ENCODE data around the gene ZFP42.
"Not testable (repeated sequence)": the region's sequence is repeated elsewhere in the genome, so short reads cannot be mapped to it uniquely, and the experiment has no call there.

The ZFP42 gene

GRCh38 chr4:188023682-188024081 lies 28.1 kb downstream of the ZFP42 start:
- H3K9ac ChIP-seq (ENCODE audit: low read length), result no peak overlapping the region
- H3K27me3 ChIP-seq (ENCODE audit: control insufficient read depth in 1 of 2, insufficient read depth in 2 of 2, low read length in 2 of 2), result no peaks in the 10 kb centered on the region
- no peaks in the 10 kb centered on the region for H3K4me1 ChIP-seq (ENCODE audit: insufficient read depth, low read length)
- no peaks in the 10 kb centered on the region for H3K9me3 ChIP-seq (ENCODE audit: low read length)
- no peaks in the 10 kb centered on the region for H3K36me3 ChIP-seq (ENCODE audit: insufficient read depth, low read length)
- no peak overlapping the region for H3K4me3 ChIP-seq (ENCODE audit: low read depth in 1 of 2, low read length in 2 of 2)
- H3K27ac ChIP-seq (ENCODE audit: low read depth, low read length), result no peak overlapping the region

- H3K36me3 ChIP-seq (ENCODE audit: insufficient read depth, low read length), result no peaks in the 10 kb centered on the region
- no peak overlapping the region for H3K9ac ChIP-seq (ENCODE audit: low read length)
- no peak overlapping the region for H3K4me3 ChIP-seq (ENCODE audit: low read depth in 1 of 2, low read length in 2 of 2)
- H3K27ac ChIP-seq (ENCODE audit: low read depth, low read length), result no peak overlapping the region
- no peaks in the 10 kb centered on the region for H3K9me3 ChIP-seq (ENCODE audit: low read length)
- no peaks in the 10 kb centered on the region for H3K4me1 ChIP-seq (ENCODE audit: insufficient read depth, low read length)
- no peaks in the 10 kb centered on the region for H3K27me3 ChIP-seq (ENCODE audit: control insufficient read depth in 1 of 2, insufficient read depth in 2 of 2, low read length in 2 of 2)
Measured at GRCh38 chr4:188025476-188025875, 29.9 kb downstream of the ZFP42 start.

- Histone ChIP-seq H3K36me3 (ENCODE audit: insufficient read depth, low read length) (no peaks in the 10 kb centered on the region), H3K27me3 (ENCODE audit: control insufficient read depth in 1 of 2, insufficient read depth in 2 of 2, low read length in 2 of 2) (no peaks in the 10 kb centered on the region), H3K4me3 (ENCODE audit: low read depth in 1 of 2, low read length in 2 of 2) (no peak overlapping the region), H3K4me1 (ENCODE audit: insufficient read depth, low read length) (no peaks in the 10 kb centered on the region), H3K9ac (ENCODE audit: low read length) (no peak overlapping the region), H3K27ac (ENCODE audit: low read depth, low read length) (no peak overlapping the region), H3K9me3 (ENCODE audit: low read length) (no peaks in the 10 kb centered on the region)
Measured at GRCh38 chr4:188029114-188029513, 33.5 kb downstream of the ZFP42 start.

- Histone ChIP-seq H3K4me1 (ENCODE audit: insufficient read depth, low read length) (no peaks in the 10 kb centered on the region), H3K27me3 (ENCODE audit: control insufficient read depth in 1 of 2, insufficient read depth in 2 of 2, low read length in 2 of 2) (no peaks in the 10 kb centered on the region), H3K9ac (ENCODE audit: low read length) (no peak overlapping the region), H3K4me3 (ENCODE audit: low read depth in 1 of 2, low read length in 2 of 2) (no peak overlapping the region), H3K9me3 (ENCODE audit: low read length) (no peaks in the 10 kb centered on the region), H3K36me3 (ENCODE audit: insufficient read depth, low read length) (no peaks in the 10 kb centered on the region), H3K27ac (ENCODE audit: low read depth, low read length) (no peak overlapping the region)
Measured at GRCh38 chr4:188030401-188030800, 34.8 kb downstream of the ZFP42 start.

GRCh38 chr4:188031751-188032150 lies 36.2 kb downstream of the ZFP42 start:
- no peak overlapping the region for H3K27ac ChIP-seq (ENCODE audit: low read depth, low read length)
- H3K36me3 ChIP-seq (ENCODE audit: insufficient read depth, low read length), result no peaks in the 10 kb centered on the region
- no peak overlapping the region for H3K4me3 ChIP-seq (ENCODE audit: low read depth in 1 of 2, low read length in 2 of 2)
- H3K4me1 ChIP-seq (ENCODE audit: insufficient read depth, low read length), result no peaks in the 10 kb centered on the region
- no peaks in the 10 kb centered on the region for H3K9me3 ChIP-seq (ENCODE audit: low read length)
- no peak overlapping the region for H3K9ac ChIP-seq (ENCODE audit: low read length)
- no peaks in the 10 kb centered on the region for H3K27me3 ChIP-seq (ENCODE audit: control insufficient read depth in 1 of 2, insufficient read depth in 2 of 2, low read length in 2 of 2)

- no peaks in the 10 kb centered on the region for H3K4me1 ChIP-seq (ENCODE audit: insufficient read depth, low read length)
- no peak overlapping the region for H3K9ac ChIP-seq (ENCODE audit: low read length)
- H3K36me3 ChIP-seq (ENCODE audit: insufficient read depth, low read length), result no peaks in the 10 kb centered on the region
- H3K9me3 ChIP-seq (ENCODE audit: low read length), result no peaks in the 10 kb centered on the region
- H3K4me3 ChIP-seq (ENCODE audit: low read depth in 1 of 2, low read length in 2 of 2), result no peak overlapping the region
- H3K27ac ChIP-seq (ENCODE audit: low read depth, low read length), result no peak overlapping the region
- no peaks in the 10 kb centered on the region for H3K27me3 ChIP-seq (ENCODE audit: control insufficient read depth in 1 of 2, insufficient read depth in 2 of 2, low read length in 2 of 2)
Measured at GRCh38 chr4:188032170-188032569, 36.6 kb downstream of the ZFP42 start.

- Histone ChIP-seq H3K9ac (ENCODE audit: low read length) (no peak overlapping the region), H3K9me3 (ENCODE audit: low read length) (no peaks in the 10 kb centered on the region), H3K4me1 (ENCODE audit: insufficient read depth, low read length) (no peaks in the 10 kb centered on the region), H3K27me3 (ENCODE audit: control insufficient read depth in 1 of 2, insufficient read depth in 2 of 2, low read length in 2 of 2) (no peaks in the 10 kb centered on the region), H3K36me3 (ENCODE audit: insufficient read depth, low read length) (no peaks in the 10 kb centered on the region), H3K4me3 (ENCODE audit: low read depth in 1 of 2, low read length in 2 of 2) (no peak overlapping the region), H3K27ac (ENCODE audit: low read depth, low read length) (no peak overlapping the region)
Measured at GRCh38 chr4:188032583-188032982, 37.0 kb downstream of the ZFP42 start.

GRCh38 chr4:188037003-188037713 lies 41.6 kb downstream of the ZFP42 start:
- Histone ChIP-seq H3K4me3 (ENCODE audit: low read depth in 1 of 2, low read length in 2 of 2) (no peak overlapping the region), H3K9me3 (ENCODE audit: low read length) (no peaks in the 10 kb centered on the region), H3K36me3 (ENCODE audit: insufficient read depth, low read length) (no peaks in the 10 kb centered on the region), H3K27ac (ENCODE audit: low read depth, low read length) (no peak overlapping the region), H3K4me1 (ENCODE audit: insufficient read depth, low read length) (no peaks in the 10 kb centered on the region), H3K9ac (ENCODE audit: low read length) (no peak overlapping the region), H3K27me3 (ENCODE audit: control insufficient read depth in 1 of 2, insufficient read depth in 2 of 2, low read length in 2 of 2) (no peaks in the 10 kb centered on the region)

GRCh38 chr4:188041721-188042120 lies 46.1 kb downstream of the ZFP42 start:
- Histone ChIP-seq H3K27ac (ENCODE audit: low read depth, low read length) (no peak overlapping the region), H3K9me3 (ENCODE audit: low read length) (no peaks in the 10 kb centered on the region), H3K36me3 (ENCODE audit: insufficient read depth, low read length) (no peaks in the 10 kb centered on the region), H3K27me3 (ENCODE audit: control insufficient read depth in 1 of 2, insufficient read depth in 2 of 2, low read length in 2 of 2) (no peaks in the 10 kb centered on the region), H3K4me3 (ENCODE audit: low read depth in 1 of 2, low read length in 2 of 2) (no peak overlapping the region), H3K9ac (ENCODE audit: low read length) (no peak overlapping the region), H3K4me1 (ENCODE audit: insufficient read depth, low read length) (no peaks in the 10 kb centered on the region)

GRCh38 chr4:188042191-188042590 lies 46.6 kb downstream of the ZFP42 start:
- H3K36me3 ChIP-seq (ENCODE audit: insufficient read depth, low read length), result no peaks in the 10 kb centered on the region
- H3K27me3 ChIP-seq (ENCODE audit: control insufficient read depth in 1 of 2, insufficient read depth in 2 of 2, low read length in 2 of 2), result no peaks in the 10 kb centered on the region
- H3K27ac ChIP-seq (ENCODE audit: low read depth, low read length), result no peak overlapping the region
- no peaks in the 10 kb centered on the region for H3K4me1 ChIP-seq (ENCODE audit: insufficient read depth, low read length)
- no peaks in the 10 kb centered on the region for H3K9me3 ChIP-seq (ENCODE audit: low read length)
- H3K9ac ChIP-seq (ENCODE audit: low read length), result no peak overlapping the region
- H3K4me3 ChIP-seq (ENCODE audit: low read depth in 1 of 2, low read length in 2 of 2), result no peak overlapping the region

GRCh38 chr4:188043154-188043553 lies 47.6 kb downstream of the ZFP42 start:
- Histone ChIP-seq H3K36me3 (ENCODE audit: insufficient read depth, low read length) (no peaks in the 10 kb centered on the region), H3K4me3 (ENCODE audit: low read depth in 1 of 2, low read length in 2 of 2) (no peak overlapping the region), H3K27ac (ENCODE audit: low read depth, low read length) (no peak overlapping the region), H3K27me3 (ENCODE audit: control insufficient read depth in 1 of 2, insufficient read depth in 2 of 2, low read length in 2 of 2) (no peaks in the 10 kb centered on the region), H3K4me1 (ENCODE audit: insufficient read depth, low read length) (no peaks in the 10 kb centered on the region), H3K9ac (ENCODE audit: low read length) (no peak overlapping the region), H3K9me3 (ENCODE audit: low read length) (no peaks in the 10 kb centered on the region)

GRCh38 chr4:188045461-188045860 lies 49.9 kb downstream of the ZFP42 start:
- not testable (repeated sequence) for H3K36me3 ChIP-seq (ENCODE audit: insufficient read depth, low read length)

More at GRCh38 chr4:188045461-188045860, 49.9 kb downstream of the ZFP42 start:
- not testable (repeated sequence) for H3K27ac ChIP-seq (ENCODE audit: low read depth, low read length); H3K9ac ChIP-seq (ENCODE audit: low read length); H3K4me3 ChIP-seq (ENCODE audit: low read depth in 1 of 2, low read length in 2 of 2); H3K4me1 ChIP-seq (ENCODE audit: insufficient read depth, low read length); H3K27me3 ChIP-seq (ENCODE audit: control insufficient read depth in 1 of 2, insufficient read depth in 2 of 2, low read length in 2 of 2); H3K9me3 ChIP-seq (ENCODE audit: low read length)
